ENCODE results near the gene SEMA4D.

Gene SEMA4D

GRCh38 chr9:89362647-89363310, 135.1 kb downstream of the SEMA4D start:
- TF ChIP-seq CTCF (IDR thresholded peaks at IDR 0.05): no peak

GRCh38 chr9:89361816-89362646, 135.9 kb downstream of the SEMA4D start:
- no peak for TF ChIP-seq CTCF (IDR thresholded peaks at IDR 0.05)

- no peak for TF ChIP-seq CTCF (IDR thresholded peaks at IDR 0.05)
Observed at GRCh38 chr9:89361031-89361430, 136.9 kb downstream of the SEMA4D start.

GRCh38 chr9:89360465-89360864, 137.4 kb downstream of the SEMA4D start:
- no peak for TF ChIP-seq CTCF (IDR thresholded peaks at IDR 0.05)

- TF ChIP-seq CTCF (IDR thresholded peaks at IDR 0.05): no peak
Observed at GRCh38 chr9:89359751-89360261, 138.1 kb downstream of the SEMA4D start.

GRCh38 chr9:89358985-89359384, 138.9 kb downstream of the SEMA4D start:
- TF ChIP-seq CTCF (IDR thresholded peaks at IDR 0.05): no peak

- TF ChIP-seq CTCF (IDR thresholded peaks at IDR 0.05): no peak
Observed at GRCh38 chr9:89358376-89358916, 139.5 kb downstream of the SEMA4D start.
